GM12878 (cell line): ENCODE measurements around the gene SLC26A8. TPM values are rescaled to one million over a fixed set of nuclear protein-coding genes. Genes with fewer than 3 reads are reported as not detected.

Experiments
- ATAC-seq: fragments of 200-7000 bp; cut with Tn5 transposase; 3 replicates; pipeline ENCODE4 v1.9.1; 2020; ENCODE audit warnings: mild to moderate bottlenecking, moderate library complexity
- BruUV-seq: library from RNA; stranded (reverse); fragments of 400-500 nt; replicated peaks from 2 replicates; lab custom pipeline; 2021; lab: Mats Ljungman, UMichigan
- CTCF ChIA-PET: fragments of 300-600 bp; sonication (Branson Sonifier 250); formaldehyde crosslinking; extraction: SDS; loops from one replicate; lab custom pipeline; 2021; ENCODE audit warnings: inconsistent platforms; lab: Yijun Ruan, JAX
- POLR2A ChIA-PET: fragments of 350-600 bp; formaldehyde crosslinking; extraction: SDS; loops from one replicate; lab custom pipeline; 2021; ENCODE audit warnings: inconsistent platforms; lab: Charles Lee
- RAD21 ChIA-PET: fragments of 300-600 bp; sonication (Branson Sonifier 250); formaldehyde crosslinking; loops from one replicate; lab custom pipeline; 2023; ENCODE audit warnings: antibody characterized with exemption; ENCODE audit not compliant: unreplicated experiment; lab: Charles Lee
- SMC1A ChIA-PET: fragments of 300-600 bp; sonication (Branson Sonifier 250); formaldehyde crosslinking; loops from one replicate; lab custom pipeline; 2023; ENCODE audit not compliant: unreplicated experiment, uncharacterized antibody; lab: Charles Lee
- DNase-seq: peaks from one replicate; pipeline ENCODE4 v3.0.0-alpha.2; 2011; ENCODE audit warnings: low read depth, low spot score
- FAIRE-seq: peaks from 3 replicates; lab custom pipeline; 2011; peaks lifted over from hg19 to GRCh38; lab: Jason Lieb, UNC
- H2AFZ ChIP-seq: 2 replicates; pipeline ENCODE4 v1.6.0; 2011; ENCODE audit warnings: low read depth, low read length, control low read depth; ENCODE audit not compliant: control insufficient read depth
- H3K27ac ChIP-seq: 2 replicates; pipeline ENCODE4 v1.5.1; 2011; ENCODE audit warnings: control low read depth; ENCODE audit not compliant: control insufficient read depth, insufficient read depth
- H3K27me3 ChIP-seq, 2 experiments: replicated peaks in 1 of 2; 2 replicates each; pipeline versions ENCODE4 v1.6.0 to v1.6.1; 2011; ENCODE audit warnings: low read length in 1 of 2; ENCODE audit not compliant: control insufficient read depth in 2 of 2, insufficient read depth in 2 of 2
- H3K36me3 ChIP-seq, 2 experiments: 2 replicates each; pipeline ENCODE4 v1.5.1; 2011; ENCODE audit warnings: low read length in 1 of 2; ENCODE audit not compliant: control insufficient read depth in 2 of 2, insufficient read depth in 2 of 2
- H3K4me1 ChIP-seq: 2 replicates; pipeline ENCODE4 v1.6.1; 2011; ENCODE audit warnings: mild to moderate bottlenecking, low read length, moderate library complexity, mixed read lengths; ENCODE audit not compliant: control insufficient read depth, insufficient read depth
- H3K4me2 ChIP-seq: 2 replicates; pipeline ENCODE4 v1.6.0; 2011; ENCODE audit warnings: control low read depth; ENCODE audit not compliant: control insufficient read depth, insufficient read depth
- H3K4me3 ChIP-seq: fragments of 200-600 bp; sonication (generic); 2 replicates; pipeline ENCODE4 v1.5.1; 2016
- H3K79me2 ChIP-seq: 2 replicates; pipeline ENCODE4 v1.6.0; 2011; ENCODE audit warnings: low read length; ENCODE audit not compliant: control insufficient read depth, insufficient read depth
- H3K9ac ChIP-seq: 2 replicates; pipeline ENCODE4 v1.8.0; 2011; ENCODE audit warnings: low read length, control low read depth, mixed read lengths; ENCODE audit not compliant: control insufficient read depth, insufficient read depth
- H3K9me3 ChIP-seq: replicated peaks from 3 replicates; pipeline ENCODE4 v1.5.1; 2011; ENCODE audit warnings: mild to moderate bottlenecking, low read length; ENCODE audit not compliant: control insufficient read depth, insufficient read depth
- H4K20me1 ChIP-seq: 2 replicates; pipeline ENCODE4 v1.6.0; 2011; ENCODE audit not compliant: control insufficient read depth, insufficient read depth
- HCFC1 ChIP-seq: fragments of 150-350 bp; IDR thresholded peaks from 2 replicates; pipeline ENCODE4 v1.6.1; 2014; ENCODE audit warnings: low read length
- KAT2A ChIP-seq: conservative IDR thresholded peaks from 2 replicates; pipeline ENCODE4 v1.6.1; 2011; ENCODE audit warnings: low read depth, low read length; ENCODE audit not compliant: control insufficient read depth
- MTA2 ChIP-seq: fragments of 450-650 bp; IDR thresholded peaks from 2 replicates; pipeline ENCODE4 v1.6.1; 2016; ENCODE audit warnings: low read depth, mild to moderate bottlenecking, moderate library complexity
- NFYB ChIP-seq: IDR thresholded peaks from 2 replicates; pipeline ENCODE4 v1.6.1; 2011; ENCODE audit warnings: low read depth, mild to moderate bottlenecking, low read length, improper control_type of control experiment, moderate library complexity; ENCODE audit not compliant: insufficient read depth
- POLR2AphosphoS5 ChIP-seq: IDR thresholded peaks from 2 replicates; pipeline ENCODE4 v1.6.1; 2011; ENCODE audit warnings: mild to moderate bottlenecking, low read length, inconsistent platforms
- RBBP5 ChIP-seq: fragments of 200-600 bp; sonication (generic); conservative IDR thresholded peaks from 2 replicates; pipeline ENCODE4 v1.6.1; 2016
- RUNX3 ChIP-seq: IDR thresholded peaks from 2 replicates; pipeline ENCODE4 v1.6.1; 2012; ENCODE audit warnings: low read length, inconsistent platforms
- SIN3A ChIP-seq: IDR thresholded peaks from 2 replicates; pipeline ENCODE4 v1.6.1; 2012; ENCODE audit warnings: low read depth, low read length, improper control_type of control experiment
- STAT1 ChIP-seq: fragments of 450-650 bp; conservative IDR thresholded peaks from 2 replicates; pipeline ENCODE4 v1.6.1; 2014; ENCODE audit warnings: antibody characterized with exemption, mild to moderate bottlenecking
- TBL1XR1 ChIP-seq: IDR thresholded peaks from 2 replicates; pipeline ENCODE4 v1.6.1; 2012; ENCODE audit warnings: low read depth, low read length, improper control_type of control experiment
- TCF12 ChIP-seq: IDR thresholded peaks from 2 replicates; pipeline ENCODE4 v1.6.1; 2011; ENCODE audit warnings: low read depth, mild to moderate bottlenecking, low read length
- TCF7 ChIP-seq: IDR thresholded peaks from 2 replicates; pipeline ENCODE4 v1.6.1; 2014; ENCODE audit warnings: antibody characterized with exemption, borderline replicate concordance
- ZNF622 ChIP-seq: fragments of 450-650 bp; IDR thresholded peaks from 2 replicates; pipeline ENCODE4 v1.6.1; 2017; ENCODE audit warnings: mild to moderate bottlenecking, inconsistent platforms
- WGBS: methylation state at CpG from one replicate; pipeline ENCODE4 v1.1.6; 2016; ENCODE audit warnings: low lambda C conversion rate; ENCODE audit not compliant: insufficient replicate concordance, insufficient coverage; ENCODE audit errors: missing lambda C conversion rate; 5-methylcytosine and 5-hydroxymethylcytosine counted together
- in situ Hi-C: fragments of 300-500 bp; cut with MboI; formaldehyde crosslinking; loops from 9 replicates; pipeline ENCODE4 v1.14.3; 2018; ENCODE audit warnings: mixed read lengths
- intact Hi-C: fragments of 100-400 bp; cut with micrococcal nuclease; formaldehyde crosslinking; loops from one replicate; pipeline ENCODE4 v1.14.2; 2022; ENCODE audit not compliant: unreplicated experiment
- polyA plus RNA-seq, 11 experiments: library from polyadenylated mRNA; depleted of rRNA in 4 of 11; unstranded in 6 of 11; stranded (reverse) in 5 of 11; fragments of >200 nt; fragmentation: Nextera tagmentation in 4 of 11; fragmentation: Illumina TruSeq in 1 of 11; extraction: Ambion mirVana in 4 of 11; extraction: Trizol in 1 of 11; gene quantifications; 1 replicate in 1 of 11; 2 replicates in 10 of 11; pipeline versions ENCODE4 v1.2.1 to v1.2.3, GENCODE V29; 2011 to 2016; ENCODE audit warnings: inconsistent platforms in 2 of 11, missing spikeins in 2 of 11, low read depth in 1 of 11
- total RNA-seq, 4 experiments: library from RNA; depleted of rRNA in 3 of 4; stranded (reverse); fragments of >200 nt in 3 of 4; fragmentation: Illumina TruSeq in 1 of 4; extraction: Trizol in 1 of 4; gene quantifications; 2 replicates each; pipeline versions ENCODE4 v1.2.1 to v1.2.3, GENCODE V29; 2013 to 2021
- TF ChIP-seq, protein P1 (sequence below): IDR thresholded peaks from 2 replicates; pipeline ENCODE4 v1.6.1; 2012; ENCODE audit warnings: mild to moderate bottlenecking, low read depth, low read length
- TF ChIP-seq, protein P2 (sequence below): fragments of 150-350 bp; IDR thresholded peaks from 2 replicates; pipeline ENCODE4 v1.6.1; 2014; ENCODE audit warnings: mild to moderate bottlenecking, low read depth, low read length
- TF ChIP-seq, protein P3 (sequence below): IDR thresholded peaks from 2 replicates; pipeline ENCODE4 v1.6.1; 2011; ENCODE audit warnings: low read depth, mild to moderate bottlenecking, low read length, moderate library complexity, borderline replicate concordance; ENCODE audit errors: extremely low read depth
- TF ChIP-seq, protein P4 (sequence below): IDR thresholded peaks from 2 replicates; pipeline ENCODE4 v1.6.1; 2011; ENCODE audit warnings: borderline replicate concordance, low read depth, mild to moderate bottlenecking, moderate library complexity, mixed read lengths, low read length; ENCODE audit not compliant: insufficient read depth; ENCODE audit errors: extremely low read length

The SLC26A8 gene
- total and polyA plus RNA-seq, 10 of the 15 experiments (the other 5 are each of a cell fraction or from before 2014, with no cell fraction given): 0.09 to 0.95 (median 0.27) TPM; not detected in 2

DNA sequence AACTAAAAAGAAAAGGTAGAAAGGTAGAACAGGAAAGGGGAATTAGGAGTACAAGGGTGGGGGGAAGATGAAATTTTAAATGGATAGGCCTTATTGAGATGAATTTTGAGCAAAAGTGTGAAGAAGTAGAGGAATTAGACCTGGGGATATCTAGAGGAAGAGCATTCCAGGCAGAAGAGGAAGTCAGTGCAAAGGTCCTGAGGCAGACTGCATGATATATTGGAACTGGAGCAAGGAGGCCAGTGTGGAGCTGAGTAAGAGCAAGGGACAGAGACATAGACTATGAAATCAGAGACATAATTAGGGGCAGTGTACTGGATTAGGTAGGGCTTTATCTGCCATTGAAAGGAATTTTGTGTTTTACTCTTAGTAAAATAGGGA, 43.6 kb upstream of the SLC26A8 start (continued):
- TF ChIP-seq, protein P1, sequence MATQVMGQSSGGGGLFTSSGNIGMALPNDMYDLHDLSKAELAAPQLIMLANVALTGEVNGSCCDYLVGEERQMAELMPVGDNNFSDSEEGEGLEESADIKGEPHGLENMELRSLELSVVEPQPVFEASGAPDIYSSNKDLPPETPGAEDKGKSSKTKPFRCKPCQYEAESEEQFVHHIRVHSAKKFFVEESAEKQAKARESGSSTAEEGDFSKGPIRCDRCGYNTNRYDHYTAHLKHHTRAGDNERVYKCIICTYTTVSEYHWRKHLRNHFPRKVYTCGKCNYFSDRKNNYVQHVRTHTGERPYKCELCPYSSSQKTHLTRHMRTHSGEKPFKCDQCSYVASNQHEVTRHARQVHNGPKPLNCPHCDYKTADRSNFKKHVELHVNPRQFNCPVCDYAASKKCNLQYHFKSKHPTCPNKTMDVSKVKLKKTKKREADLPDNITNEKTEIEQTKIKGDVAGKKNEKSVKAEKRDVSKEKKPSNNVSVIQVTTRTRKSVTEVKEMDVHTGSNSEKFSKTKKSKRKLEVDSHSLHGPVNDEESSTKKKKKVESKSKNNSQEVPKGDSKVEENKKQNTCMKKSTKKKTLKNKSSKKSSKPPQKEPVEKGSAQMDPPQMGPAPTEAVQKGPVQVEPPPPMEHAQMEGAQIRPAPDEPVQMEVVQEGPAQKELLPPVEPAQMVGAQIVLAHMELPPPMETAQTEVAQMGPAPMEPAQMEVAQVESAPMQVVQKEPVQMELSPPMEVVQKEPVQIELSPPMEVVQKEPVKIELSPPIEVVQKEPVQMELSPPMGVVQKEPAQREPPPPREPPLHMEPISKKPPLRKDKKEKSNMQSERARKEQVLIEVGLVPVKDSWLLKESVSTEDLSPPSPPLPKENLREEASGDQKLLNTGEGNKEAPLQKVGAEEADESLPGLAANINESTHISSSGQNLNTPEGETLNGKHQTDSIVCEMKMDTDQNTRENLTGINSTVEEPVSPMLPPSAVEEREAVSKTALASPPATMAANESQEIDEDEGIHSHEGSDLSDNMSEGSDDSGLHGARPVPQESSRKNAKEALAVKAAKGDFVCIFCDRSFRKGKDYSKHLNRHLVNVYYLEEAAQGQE: no peak

DNA sequence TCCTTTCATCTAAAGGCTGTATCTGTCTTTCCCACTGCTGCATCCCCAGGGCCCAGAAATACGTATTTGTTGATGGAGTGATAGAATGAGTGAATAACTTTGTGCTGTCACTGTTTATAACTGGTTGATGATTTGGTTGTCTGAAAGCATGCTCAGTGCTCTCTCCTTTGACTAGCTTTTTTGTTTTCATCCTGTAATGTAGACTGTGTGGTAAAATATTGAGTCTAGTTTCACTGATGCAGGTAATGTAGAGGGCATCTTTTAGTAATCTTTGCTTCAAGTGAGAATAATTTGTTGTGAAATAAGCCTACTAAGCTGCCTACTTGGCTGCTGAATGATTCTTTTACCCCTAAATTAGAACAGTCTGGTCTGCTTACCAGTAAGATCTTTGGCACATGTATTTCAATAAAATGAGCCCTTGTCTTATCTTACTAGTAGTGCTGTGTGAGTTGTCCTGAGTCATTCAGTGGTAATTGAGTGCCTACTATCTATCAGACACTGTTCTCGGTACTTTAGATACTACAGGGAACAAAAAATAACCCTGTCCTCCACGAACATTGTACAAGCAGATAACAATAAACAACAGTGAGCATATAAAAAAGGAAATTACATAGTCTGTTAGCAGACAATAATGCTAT, 43.1 kb upstream of the SLC26A8 start:
- FAIRE-seq (no peak), ATAC-seq (peak; percentile 26; the same call in 2 of the 3 replicates), DNase-seq (no peak)
- Histone ChIP-seq H3K27ac (no peak overlapping the region), H3K4me1 (peaks cover 3% of the 10 kb centered on the region; the same call in 1 of the 2 replicates), H2AFZ (no peak overlapping the region), H3K79me2 (peaks cover 18% of the 10 kb centered on the region), H3K36me3 (no peaks in the 10 kb centered on the region; a peak in 1 of 4 replicates), H3K4me3 (no peak overlapping the region), H3K27me3 (no peaks in the 10 kb centered on the region), H3K9me3 (no peaks in the 10 kb centered on the region), H4K20me1 (no peaks in the 10 kb centered on the region), H3K4me2 (no peak overlapping the region), H3K9ac (no peak overlapping the region)
- intact Hi-C loops (no loop called here), in situ Hi-C loops (no loop called here)
- CTCF ChIA-PET: interaction anchor here (1.0 to 2.7 kb wide), 3 partner anchors 20 to 28 kb away, joined by 3 to 15 read pairs (median 3); no protein-coding TSS in a partner anchor
- RAD21 ChIA-PET: interaction anchor here (1.0 to 1.9 kb wide), 2 partner anchors 27 to 39 kb away, joined by 4 to 13 read pairs; partner anchors contain the start of gene MAPK14
- POLR2A ChIA-PET: interaction anchor here (0.8 to 1.3 kb wide), 2 partner anchors 16 to 29 kb away, joined by 3 read pairs; no protein-coding TSS in a partner anchor
- BruUV-seq: no TSS peak
- SMC1A ChIA-PET: interaction anchor here (0.5 to 1.4 kb wide), 9 partner anchors 9 to 292 kb away, joined by 3 to 5 read pairs (median 3); no protein-coding TSS in a partner anchor
- 94% methylated on average over 3 of the region's 3 CpGs for WGBS
- TF ChIP-seq KAT2A (no peak), RUNX3 (no peak), TCF12 (no peak), RBBP5 (no peak), ZNF622 (no peak), NFYB (no peak), HCFC1 (no peak), TBL1XR1 (no peak), MTA2 (no peak), SIN3A (no peak), TCF7 (no peak), STAT1 (no peak), POLR2AphosphoS5 (no peak)
- TF ChIP-seq, protein P2, sequence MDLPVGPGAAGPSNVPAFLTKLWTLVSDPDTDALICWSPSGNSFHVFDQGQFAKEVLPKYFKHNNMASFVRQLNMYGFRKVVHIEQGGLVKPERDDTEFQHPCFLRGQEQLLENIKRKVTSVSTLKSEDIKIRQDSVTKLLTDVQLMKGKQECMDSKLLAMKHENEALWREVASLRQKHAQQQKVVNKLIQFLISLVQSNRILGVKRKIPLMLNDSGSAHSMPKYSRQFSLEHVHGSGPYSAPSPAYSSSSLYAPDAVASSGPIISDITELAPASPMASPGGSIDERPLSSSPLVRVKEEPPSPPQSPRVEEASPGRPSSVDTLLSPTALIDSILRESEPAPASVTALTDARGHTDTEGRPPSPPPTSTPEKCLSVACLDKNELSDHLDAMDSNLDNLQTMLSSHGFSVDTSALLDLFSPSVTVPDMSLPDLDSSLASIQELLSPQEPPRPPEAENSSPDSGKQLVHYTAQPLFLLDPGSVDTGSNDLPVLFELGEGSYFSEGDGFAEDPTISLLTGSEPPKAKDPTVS: no peak
- TF ChIP-seq, protein P3, sequence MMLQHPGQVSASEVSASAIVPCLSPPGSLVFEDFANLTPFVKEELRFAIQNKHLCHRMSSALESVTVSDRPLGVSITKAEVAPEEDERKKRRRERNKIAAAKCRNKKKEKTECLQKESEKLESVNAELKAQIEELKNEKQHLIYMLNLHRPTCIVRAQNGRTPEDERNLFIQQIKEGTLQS: no peak
- TF ChIP-seq, protein P4, sequence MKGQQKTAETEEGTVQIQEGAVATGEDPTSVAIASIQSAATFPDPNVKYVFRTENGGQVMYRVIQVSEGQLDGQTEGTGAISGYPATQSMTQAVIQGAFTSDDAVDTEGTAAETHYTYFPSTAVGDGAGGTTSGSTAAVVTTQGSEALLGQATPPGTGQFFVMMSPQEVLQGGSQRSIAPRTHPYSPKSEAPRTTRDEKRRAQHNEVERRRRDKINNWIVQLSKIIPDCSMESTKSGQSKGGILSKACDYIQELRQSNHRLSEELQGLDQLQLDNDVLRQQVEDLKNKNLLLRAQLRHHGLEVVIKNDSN: no peak
